Endometrial microvascular endothelial cells (primary cell): ENCODE data around the gene TMEM151B. TPM values are rescaled to one million over a fixed set of nuclear protein-coding genes. Genes with fewer than 3 reads are reported as not detected.

Experiments
- in situ Hi-C: cut with HindIII; loops from 2 replicates; pipeline ENCODE4 v1.10.0; 2017; ENCODE audit warnings: low sequenced_read_pairs, low pct_unique_long_range_greater_than_20kb; ENCODE audit errors: inconsistent ontology term
- total RNA-seq: library from RNA; depleted of rRNA; stranded (reverse); fragments of >200 nt; gene quantifications from one replicate; pipeline ENCODE4 v1.2.3, GENCODE V29; 2015; ENCODE audit errors: inconsistent ontology term

TMEM151B gene
- total RNA-seq, 1 donor from 2014 or later = not detected

GRCh38 chr6:44258921-44259320 is 11.3 kb upstream of the TMEM151B start:
- in situ Hi-C loops = no loop called here

GRCh38 chr6:44260011-44260410 is 10.2 kb upstream of the TMEM151B start:
- in situ Hi-C loops = no loop called here

DNA sequence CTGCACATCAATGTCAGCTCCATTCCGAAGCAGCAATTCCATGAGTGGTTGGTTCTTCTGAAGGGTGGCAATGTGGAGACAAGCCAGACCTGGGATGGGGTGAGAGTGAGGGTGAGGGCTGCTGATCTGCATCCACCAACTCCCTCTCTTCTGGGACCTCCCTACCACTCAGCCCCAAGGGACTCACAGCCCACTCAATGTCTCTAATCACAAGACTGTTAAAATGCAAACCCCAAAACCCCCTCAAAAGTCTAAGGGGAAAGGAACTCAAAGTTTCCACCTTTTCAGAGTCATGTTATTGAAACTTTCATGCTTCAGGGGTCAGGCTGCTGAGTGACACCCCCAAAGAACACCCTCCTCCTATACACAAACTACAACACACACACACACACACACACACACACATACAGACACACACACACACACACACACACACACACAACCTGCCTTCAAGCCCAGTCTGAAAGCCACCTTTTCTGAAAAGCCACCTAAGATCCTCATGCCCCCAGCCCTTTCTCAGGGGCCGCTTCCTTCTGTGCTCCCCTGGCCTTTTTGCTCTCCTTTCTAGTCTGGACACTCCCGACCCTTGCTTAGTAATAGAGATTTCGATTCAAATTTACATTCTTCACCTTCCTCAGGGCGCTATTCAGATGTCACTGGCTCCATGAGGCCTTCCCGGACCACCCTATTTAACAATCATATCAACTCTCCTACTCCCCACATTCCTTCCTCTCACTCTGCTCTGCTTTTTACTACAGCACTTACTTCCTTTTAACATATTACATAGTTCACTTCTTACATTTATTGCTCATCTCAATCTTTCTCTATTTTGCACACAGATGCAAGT is 9.6 kb upstream of the TMEM151B start:
- in situ Hi-C loops = no loop called here

DNA sequence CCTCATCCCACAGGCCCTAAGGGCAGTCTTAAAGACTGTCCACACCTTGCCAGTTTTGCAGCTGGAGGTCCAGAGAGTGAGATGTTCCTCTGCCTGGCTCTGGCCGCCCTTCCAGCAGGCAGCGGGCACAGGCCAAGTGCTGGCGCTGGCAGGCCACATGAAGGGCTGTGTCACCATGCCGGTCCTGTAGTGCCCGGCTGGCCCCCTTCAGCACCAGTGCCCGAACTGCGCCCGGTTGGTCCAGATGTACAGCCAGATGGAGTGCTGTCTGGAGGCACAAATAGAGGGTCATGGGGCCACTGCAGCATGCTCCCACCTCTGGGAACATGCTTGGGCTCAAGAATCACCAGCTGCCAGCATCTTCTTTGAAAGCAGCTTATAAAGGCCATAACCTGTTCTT is 8.7 kb upstream of the TMEM151B start:
- in situ Hi-C loops = no loop called here

- in situ Hi-C loops = no loop called here
Measured at GRCh38 chr6:44262467-44263353, 7.5 kb upstream of the TMEM151B start.

DNA sequence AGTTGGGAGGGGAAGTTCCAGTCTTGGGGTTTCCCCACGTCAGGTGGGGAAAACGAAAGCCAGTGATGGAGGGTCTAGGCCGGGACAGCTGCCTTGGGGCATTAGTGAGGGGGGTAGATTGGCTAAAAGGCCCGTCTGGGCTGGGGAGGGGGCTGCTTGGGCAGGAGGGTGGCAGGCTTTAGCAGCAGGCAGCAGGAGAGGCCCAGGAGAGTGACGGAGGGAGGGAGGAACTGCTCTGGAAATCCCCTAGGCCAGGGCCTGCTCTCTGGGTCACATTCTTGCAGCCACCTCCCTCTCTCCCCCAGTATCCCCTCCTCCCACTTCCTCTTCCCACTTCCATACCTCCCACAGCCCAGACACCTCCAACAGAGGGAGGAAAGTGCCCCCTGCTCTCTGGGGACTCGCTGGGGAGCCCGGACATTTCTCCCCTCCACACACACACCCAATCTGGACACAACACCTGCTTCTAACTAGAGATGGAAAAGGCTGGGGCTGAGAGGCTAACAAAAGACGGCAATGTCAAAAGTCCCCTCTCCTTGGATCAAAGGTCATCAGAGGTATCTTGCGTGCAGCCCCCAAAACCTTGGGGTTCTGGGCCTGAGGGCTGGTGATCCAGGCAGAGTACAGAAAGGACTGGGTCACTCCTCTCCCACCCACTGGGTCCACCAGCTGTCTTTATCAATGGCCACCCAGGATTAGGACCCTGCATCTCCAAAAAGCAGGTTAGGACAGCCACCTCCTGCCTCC is 6.7 kb upstream of the TMEM151B start:
- in situ Hi-C loops = no loop called here

- in situ Hi-C loops = no loop called here
Measured at GRCh38 chr6:44264154-44265006, 5.9 kb upstream of the TMEM151B start.

GRCh38 chr6:44265007-44265721 is 5.1 kb upstream of the TMEM151B start, which contains the start of gene NFKBIE:
NFKBIE (minus strand) TSS chr6:44265551; CDS start chr6:44265346, 205 bp downstream.
- in situ Hi-C loops = no loop called here

GRCh38 chr6:44265722-44266233 is 4.5 kb upstream of the TMEM151B start:
- in situ Hi-C loops = no loop called here

DNA sequence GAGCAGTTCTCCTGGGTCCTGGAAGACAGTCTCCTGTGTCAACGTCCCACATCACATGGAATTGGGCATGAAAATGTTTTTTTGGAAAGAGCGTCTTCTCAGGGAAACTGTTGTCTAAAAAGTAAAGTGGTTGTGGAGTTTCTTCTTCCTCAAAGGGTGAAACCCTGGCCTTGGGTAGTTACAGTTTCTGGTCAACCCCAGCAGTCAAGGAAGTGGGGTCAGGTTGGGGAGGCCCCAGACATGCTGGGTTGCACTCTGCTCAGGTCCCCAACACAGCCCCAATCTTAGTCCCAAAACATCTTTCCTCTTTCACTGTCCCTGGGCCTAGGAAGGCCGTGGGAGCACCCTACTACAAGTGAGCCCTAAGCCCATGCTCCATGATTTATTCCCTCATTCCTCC is 3.9 kb upstream of the TMEM151B start:
- in situ Hi-C loops = no loop called here

DNA sequence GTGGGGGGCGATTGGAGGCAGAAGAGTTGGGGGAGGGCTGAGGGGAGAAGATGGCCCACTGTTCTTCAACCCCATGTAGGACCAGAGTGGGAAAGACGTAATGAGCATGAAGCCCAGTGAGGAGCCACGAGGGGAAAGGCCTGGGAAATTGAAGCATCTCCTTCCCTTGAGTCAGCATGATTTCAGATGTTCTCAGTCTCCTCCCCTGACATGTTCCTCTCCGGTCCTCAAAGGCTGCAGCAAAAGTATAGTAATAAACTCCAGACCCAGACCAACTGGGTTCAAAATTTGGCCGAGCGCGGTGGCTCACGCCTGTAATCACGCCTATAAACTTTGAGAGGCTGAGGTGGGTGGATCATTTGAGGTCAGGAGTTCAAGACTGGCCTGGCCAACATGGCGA is 3.0 kb upstream of the TMEM151B start:
- in situ Hi-C loops = no loop called here

DNA sequence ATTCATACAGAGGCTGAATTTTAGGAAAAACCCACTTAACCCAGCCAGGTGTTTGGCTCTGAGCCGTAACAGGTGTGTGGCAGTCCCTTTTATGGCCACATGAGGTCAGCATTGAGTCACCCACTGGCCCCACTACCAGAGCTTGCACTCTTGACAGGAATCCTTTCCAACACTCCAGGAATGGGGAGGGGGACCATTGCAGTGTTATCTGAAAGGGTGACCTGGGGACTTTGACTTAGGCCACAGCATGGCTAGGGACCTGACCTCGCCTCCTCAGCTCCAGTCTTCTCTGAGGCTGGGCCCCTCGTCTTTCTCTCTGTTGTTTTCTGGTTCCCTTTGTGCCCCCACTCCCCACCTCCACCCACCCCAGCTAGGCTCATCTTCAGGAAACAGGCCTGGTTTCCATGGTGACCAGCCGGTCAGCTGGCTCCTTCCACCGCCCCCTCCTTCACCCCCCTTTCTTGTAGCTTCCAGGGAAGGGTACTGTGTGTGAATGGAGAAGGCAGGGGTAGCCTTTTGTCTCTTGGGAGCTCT is 2.1 kb upstream of the TMEM151B start:
- in situ Hi-C loops = no loop called here

DNA sequence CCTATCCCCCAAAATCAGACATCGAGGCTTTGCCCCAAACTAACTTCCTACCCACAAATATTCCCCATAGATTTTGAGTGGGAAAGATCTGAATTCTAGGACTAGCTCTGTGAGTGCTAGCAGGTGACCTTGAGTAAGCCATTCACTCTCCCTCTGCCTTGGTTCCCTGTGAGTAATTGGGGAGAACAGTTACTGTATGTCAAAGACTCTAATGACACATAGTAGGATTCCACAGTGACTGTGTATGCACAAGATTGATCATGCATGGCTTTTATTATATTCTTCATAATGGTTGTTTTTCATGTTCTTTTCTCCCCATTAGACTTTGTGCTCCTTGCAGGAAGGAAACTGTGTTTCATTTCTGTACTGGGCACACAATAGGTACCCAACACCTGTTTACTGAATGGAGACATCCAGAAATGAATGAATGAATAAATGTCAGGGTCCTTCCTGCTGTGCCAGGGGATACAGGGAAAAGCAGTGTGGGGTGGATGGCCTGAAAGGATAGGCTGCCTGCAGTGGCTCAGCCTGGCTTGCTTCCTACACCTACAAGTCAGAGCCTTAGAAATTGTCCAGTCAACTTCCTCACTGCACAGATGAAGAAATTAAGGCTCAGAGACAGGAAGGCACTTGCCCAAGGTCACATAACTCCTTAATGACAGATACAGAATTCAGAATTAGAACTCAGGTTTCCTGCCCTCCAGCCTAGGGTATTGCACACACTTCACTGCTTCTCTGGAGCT is 901 bp upstream of the TMEM151B start:
- in situ Hi-C loops = no loop called here

DNA sequence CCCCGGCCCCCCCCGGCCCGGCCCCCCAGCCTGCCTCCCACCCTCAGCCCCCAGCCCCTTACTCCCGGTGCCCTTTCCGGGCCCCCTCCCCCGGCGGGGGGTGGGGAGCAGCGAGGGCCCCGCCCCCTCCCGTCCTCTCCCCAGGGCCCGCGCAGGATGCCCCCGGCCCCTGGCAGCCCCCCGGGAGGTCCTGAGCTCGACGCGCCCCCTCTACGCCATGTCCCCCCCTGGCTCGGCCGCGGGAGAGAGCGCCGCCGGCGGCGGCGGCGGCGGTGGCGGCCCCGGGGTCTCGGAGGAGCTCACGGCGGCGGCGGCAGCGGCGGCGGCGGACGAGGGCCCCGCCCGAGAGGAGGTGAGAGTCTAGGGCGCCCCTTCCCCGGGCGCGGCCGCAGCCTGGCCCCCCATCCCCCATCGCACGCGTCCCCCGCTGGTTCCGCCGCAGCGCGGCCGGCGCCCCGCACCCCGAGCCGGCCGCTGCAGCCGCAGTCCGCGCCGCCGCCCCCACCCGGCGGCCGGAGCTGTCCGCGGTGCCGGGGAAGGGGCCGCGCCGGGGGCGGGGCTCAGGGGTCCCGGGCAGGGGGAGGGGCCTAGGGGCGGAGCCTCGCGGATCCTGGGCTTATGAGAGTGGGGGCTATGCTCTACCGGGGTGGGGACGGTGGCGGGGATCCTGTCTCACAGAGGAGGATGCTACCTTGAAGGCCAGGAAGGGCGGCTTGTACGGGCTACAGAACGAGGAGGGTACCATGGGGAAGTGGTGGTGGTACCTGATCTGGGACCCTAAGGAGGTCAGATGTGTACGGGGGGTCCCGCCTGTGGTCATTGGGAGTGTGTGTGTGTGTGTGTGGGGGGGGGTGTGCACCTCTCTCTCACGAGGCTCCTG is 516 bp downstream of the TMEM151B start:
- in situ Hi-C loops = no loop called here

DNA sequence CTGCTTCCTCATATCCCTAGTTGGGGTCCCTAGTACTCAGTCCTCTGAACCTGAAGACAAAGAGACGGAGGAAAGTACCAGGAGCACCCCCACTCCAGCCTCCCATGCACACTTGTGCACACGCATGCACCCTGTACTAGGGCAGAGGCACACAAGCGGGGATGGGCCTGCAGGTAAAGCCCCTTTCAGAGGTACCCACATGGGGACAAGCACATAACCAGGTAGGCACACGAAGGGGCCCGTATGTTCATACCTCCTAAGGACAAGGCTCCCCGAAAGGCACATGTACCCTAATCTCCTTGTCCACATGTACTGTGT is 1.1 kb downstream of the TMEM151B start:
- in situ Hi-C loops = no loop called here

GRCh38 chr6:44271914-44272313 is 1.7 kb downstream of the TMEM151B start:
- in situ Hi-C loops = no loop called here
